ENCODE data around the gene GORASP2. TPM values are rescaled to one million over a fixed set of nuclear protein-coding genes. Genes with fewer than 3 reads are reported as not detected.

Gene GORASP2
- total RNA-seq, 3 donors from 2014 or later, result 70.3 to 73.4 (median 71.2) TPM

- Histone ChIP-seq H3K9me3 (no peaks in the 10 kb centered on the region), H3K4me3 (no peak overlapping the region), H3K4me1 (ENCODE audit: low read depth) (no peaks in the 10 kb centered on the region), H3K36me3 (ENCODE audit: low read depth) (no peaks in the 10 kb centered on the region)
- intact Hi-C loops (cut with DNase I, micrococcal nuclease), result no loop called here
- no peak for TF ChIP-seq CTCF (IDR thresholded peaks at IDR 0.05)
- ATAC-seq, result no peak
- no peak for DNase-seq
Measured at GRCh38 chr2:171013851-171014250, 84.8 kb downstream of the GORASP2 start.

GRCh38 chr2:171016125-171016524 lies 87.1 kb downstream of the GORASP2 start:
- intact Hi-C loops (cut with DNase I, micrococcal nuclease), result no loop called here
- ATAC-seq, result no peak
- Histone ChIP-seq H3K36me3 (ENCODE audit: low read depth) (no peaks in the 10 kb centered on the region), H3K4me1 (ENCODE audit: low read depth) (no peaks in the 10 kb centered on the region), H3K9me3 (no peaks in the 10 kb centered on the region), H3K4me3 (no peak overlapping the region)
- no peak for TF ChIP-seq CTCF (IDR thresholded peaks at IDR 0.05)
- DNase-seq, result no peak

Other genes starting within 250 kb of the GORASP2 start
- gene SP5, start 213.9 kb upstream of the GORASP2 start, total RNA-seq, result 1 to 10 TPM; 2.1 to 4.8 (median 2.3) TPM
- gene ERICH2, start 158.9 kb upstream of the GORASP2 start, total RNA-seq, result under 1 TPM in 1 of 3 donors, not detected in 2; 0.92 TPM
- gene GAD1, start 112.4 kb upstream of the GORASP2 start, total RNA-seq, result under 1 TPM in 1 of 3 donors, not detected in 2; 0.58 TPM
- gene TLK1, start 231.6 kb downstream of the GORASP2 start, total RNA-seq, result 100 to 1,000 TPM in 2 of 3 donors, 10 to 100 TPM in 1; 91.6 to 112 (median 109) TPM

All from mucosa of descending colon (tissue), 3 donors.